Jurkat, Clone E6-1 (cell line): ENCODE results near the gene TBX6.
"Not testable (repeated sequence)": the region's sequence is repeated elsewhere in the genome, so short reads cannot be mapped to it uniquely, and the experiment has no call there.

Source experiments
- DNase-seq: peaks from one replicate; pipeline ENCODE4 v3.0.0-alpha.2; 2011; ENCODE audit warnings: low read depth, low spot score
- H3K4me3 ChIP-seq: 2 replicates; pipeline ENCODE4 v1.5.1; 2011; ENCODE audit warnings: mild to moderate bottlenecking, low read length, control low read depth, moderate library complexity

TBX6 gene

DNA sequence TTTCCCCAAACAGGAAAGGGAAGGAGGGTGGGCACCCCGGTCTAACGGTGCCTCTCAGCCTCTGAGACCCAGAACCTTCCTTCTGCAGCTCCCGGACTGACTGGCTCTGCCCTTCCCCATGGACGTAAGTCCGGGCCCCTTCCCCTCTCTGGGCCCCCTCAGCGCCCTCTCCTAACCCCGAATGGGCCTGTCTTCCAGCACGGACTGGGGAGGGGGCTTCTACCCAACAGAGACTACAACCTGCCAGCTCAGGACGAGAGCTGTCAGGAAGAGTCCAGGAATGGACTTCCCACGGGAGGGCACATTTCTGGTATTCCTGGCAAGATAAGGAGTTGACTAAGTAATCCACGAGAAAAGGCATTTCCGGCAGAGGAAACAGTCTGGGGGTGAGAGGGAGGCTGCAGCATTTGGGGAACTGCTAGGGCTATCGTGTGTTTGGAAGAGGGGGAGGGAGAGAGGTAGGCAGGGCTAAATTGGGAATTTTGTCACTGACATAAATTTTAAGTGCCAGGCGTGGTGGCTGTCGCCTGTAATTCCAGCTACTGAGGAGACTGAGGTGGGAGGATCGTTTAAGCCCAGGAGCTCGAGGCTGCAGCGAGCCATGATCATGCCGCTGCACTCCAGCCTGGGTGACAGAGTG, 38.2 kb downstream of the TBX6 start:
- no peak for DNase-seq

DNA sequence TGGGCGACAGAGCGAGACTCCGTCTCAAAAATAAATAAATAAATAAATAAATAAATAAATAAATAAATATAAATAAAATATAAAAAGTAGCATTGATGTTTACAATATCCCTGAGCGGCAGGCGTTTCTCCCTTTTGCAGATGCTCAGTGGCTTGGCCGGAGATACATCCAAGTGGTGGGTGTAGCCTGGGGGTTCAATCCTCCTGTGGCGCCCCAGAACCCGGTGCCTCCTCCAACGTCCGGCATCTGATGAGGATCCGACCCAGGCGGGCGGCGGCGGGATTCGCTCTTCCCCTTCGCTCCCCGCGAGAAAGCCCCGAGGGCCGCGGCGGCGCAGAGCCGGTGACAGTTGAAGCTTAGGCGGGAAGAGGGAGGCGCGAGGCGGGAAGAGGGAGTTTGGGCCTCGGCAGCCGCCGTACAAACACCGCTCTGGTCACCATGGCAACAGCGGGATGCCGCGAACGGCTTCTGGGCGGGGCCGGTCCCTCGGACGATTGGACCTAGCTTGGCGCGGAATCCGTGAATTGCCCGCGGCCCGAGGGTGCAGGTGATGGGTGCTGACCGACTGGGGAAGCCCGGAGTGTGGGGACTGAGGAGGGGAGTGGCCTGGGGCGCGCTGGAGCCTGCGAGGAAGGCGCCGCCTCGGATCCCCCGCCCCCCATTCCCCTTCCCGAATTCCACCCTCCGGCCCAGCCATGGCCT, 38.9 kb downstream of the TBX6 start:
- peak; percentile 89 for DNase-seq
- peak overlapping the region; percentile 84 for H3K4me3 ChIP-seq

More for the DNA sequence above, 38.2 kb downstream of the TBX6 start:
- peak overlapping the region; percentile 84 for H3K4me3 ChIP-seq

DNA sequence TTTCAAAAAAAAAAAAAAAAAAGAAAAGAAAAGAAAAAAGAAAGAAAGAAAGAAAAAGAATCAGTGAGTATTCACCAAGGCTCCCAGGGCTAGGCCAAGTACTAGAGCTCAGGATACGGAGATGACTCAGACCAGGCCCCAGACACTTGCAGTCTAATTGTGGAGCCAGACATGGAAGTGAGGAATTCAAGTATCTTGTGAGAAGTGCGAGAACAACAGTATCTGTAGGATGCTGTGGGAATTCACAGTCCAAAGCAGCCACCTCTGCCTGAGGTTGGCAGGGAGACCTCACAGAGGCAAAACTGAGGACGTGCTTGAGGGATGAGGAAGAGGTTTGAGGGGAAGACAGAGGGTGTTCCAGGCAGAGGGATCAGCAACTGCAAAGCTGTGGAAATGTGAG, 40.2 kb downstream of the TBX6 start:
- no peak for DNase-seq
- H3K4me3 ChIP-seq = peak overlapping the region; percentile 84

DNA sequence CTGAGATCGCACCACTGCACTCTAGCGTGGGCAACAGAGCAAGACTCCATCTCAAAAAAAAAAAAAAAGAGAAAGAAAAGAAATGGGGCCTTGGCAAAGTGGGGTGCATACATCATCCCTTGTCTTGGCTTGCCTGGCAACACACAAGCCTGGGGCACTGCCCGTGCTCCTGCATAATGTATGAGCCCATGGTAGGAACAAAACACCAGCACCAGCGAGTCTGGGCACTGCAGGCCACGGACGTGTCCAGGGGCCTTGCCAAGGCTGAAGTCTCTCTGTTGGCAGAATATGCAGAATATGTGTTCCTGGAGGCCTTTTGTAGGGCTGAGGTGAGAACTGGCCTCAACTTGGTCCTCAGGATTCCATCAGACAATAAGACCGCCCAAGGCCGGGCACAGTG, 41.9 kb downstream of the TBX6 start:
- H3K4me3 ChIP-seq = no peak overlapping the region
- DNase-seq = no peak

DNA sequence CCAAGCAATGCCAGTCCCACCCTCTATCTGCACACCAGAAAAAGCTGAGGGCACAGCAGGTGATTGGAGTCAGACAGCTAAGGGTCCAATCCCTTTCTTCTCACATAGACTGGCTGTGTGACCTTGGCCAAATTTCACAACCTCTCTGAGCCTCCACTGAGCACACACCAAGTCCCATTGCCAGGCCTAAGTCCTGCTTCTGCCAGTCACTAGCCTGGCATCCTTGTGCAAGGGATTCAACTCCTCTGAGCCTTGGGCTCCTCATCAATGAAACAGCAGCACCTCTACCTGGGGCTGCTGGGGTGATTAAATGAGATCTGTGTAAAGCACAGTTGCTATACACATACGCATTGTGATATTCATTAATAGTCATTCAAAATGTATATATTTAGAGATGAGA, 45.1 kb downstream of the TBX6 start:
- DNase-seq = no peak
- H3K4me3 ChIP-seq = no peak overlapping the region

DNA sequence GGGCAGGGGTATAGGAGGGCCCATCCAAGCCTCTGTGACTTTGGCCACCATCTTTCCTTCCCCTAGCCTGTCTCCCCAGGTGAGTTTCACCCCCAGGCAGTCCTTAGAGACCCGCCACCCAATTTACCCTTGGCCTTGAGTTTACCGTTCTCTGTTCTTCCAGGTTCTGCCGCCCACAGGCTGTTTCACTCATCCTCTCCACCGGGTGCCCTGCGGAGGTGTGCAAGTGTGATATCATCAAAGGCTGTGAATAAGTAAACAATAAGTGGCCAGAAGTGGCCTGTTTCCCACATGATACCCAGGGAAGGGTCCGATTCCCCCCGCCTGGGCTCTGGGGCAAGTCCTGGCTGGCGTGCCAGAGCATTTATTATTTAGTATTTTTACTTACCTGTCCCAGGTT, 45.5 kb downstream of the TBX6 start:
- DNase-seq = no peak
- H3K4me3 ChIP-seq = no peak overlapping the region

DNA sequence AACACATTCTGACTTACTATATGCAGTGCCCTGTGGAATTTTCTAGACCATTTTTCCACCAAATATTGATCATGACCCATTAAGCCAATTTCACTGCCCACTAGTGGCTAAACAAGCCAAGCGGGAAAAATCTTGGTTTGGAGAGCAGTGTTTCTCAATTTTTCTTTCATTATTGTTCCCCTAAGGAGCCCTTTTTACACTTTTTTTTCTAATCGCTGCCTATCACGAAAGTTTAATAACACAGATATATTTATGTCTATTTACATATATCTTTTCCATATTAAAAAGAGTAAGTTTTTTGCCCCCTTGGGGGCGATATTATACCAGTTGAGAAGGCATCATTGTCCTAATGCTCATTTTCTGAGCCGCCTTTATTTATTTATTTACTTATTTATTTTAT, 49.9 kb downstream of the TBX6 start:
- DNase-seq = no peak
- no peak overlapping the region for H3K4me3 ChIP-seq

DNA sequence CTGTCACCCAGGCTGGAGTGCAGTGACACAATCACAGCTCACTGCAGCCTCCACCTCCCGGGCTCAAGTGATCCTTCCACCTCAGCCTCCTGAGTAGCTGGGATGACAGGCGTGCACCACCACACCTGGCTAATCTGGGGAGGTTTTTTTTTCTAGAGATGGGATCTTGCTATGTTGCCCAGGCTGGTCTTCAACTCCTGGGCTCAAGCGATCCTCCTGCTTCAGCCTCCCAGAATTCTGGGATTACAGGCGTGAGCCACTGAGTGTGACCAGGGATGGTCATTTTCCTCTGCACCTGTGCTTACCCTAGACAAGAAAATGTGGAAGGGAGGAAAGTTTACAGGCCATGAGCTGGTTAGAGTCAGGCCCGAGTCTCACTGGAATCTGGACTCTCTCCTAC, 51.0 kb downstream of the TBX6 start:
- not testable (repeated sequence) for DNase-seq, H3K4me3 ChIP-seq

DNA sequence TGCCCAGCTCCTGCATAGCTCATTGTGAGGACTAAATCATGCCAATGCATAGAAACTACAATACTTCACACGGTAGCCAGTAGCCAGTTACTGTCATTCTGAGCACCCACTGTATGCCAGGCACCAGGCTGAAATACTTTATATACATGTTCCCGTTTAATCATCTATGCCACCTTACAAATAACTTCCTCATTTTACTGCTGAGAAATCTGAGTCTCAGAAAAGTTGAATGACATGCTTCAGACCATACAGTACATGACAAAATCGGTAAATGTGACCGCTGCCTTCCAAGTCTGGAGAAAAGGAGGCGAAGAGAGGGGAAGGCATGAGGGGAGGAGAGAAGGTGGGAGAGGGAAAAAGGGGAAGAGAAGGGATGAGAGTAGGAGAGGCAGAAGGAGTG, 51.5 kb downstream of the TBX6 start:
- H3K4me3 ChIP-seq = no peak overlapping the region
- DNase-seq = no peak
